IPS DF 6.9 (cell line): ENCODE results near the gene TCF7L2.

Experiments used
- DNase-seq: peaks from one replicate; pipeline ENCODE4 v3.0.0-alpha.2; 2013; ENCODE audit warnings: low read depth, low spot score
- H3K27ac ChIP-seq: one replicate; pipeline ENCODE4 v1.5.1; 2013; ENCODE audit warnings: low read length, control low read depth
- H3K27me3 ChIP-seq: 2 replicates; pipeline ENCODE4 v1.6.1; 2013; ENCODE audit warnings: mild to moderate bottlenecking, low read length; ENCODE audit not compliant: control insufficient read depth, insufficient read depth
- H3K36me3 ChIP-seq: 2 replicates; pipeline ENCODE4 v1.6.1; 2013; ENCODE audit warnings: low read length; ENCODE audit not compliant: control insufficient read depth, insufficient read depth
- H3K4me1 ChIP-seq: 2 replicates; pipeline ENCODE4 v1.6.1; 2013; ENCODE audit warnings: low read length; ENCODE audit not compliant: control insufficient read depth, insufficient read depth
- H3K4me3 ChIP-seq: 2 replicates; pipeline ENCODE4 v1.5.1; 2013; ENCODE audit warnings: mild to moderate bottlenecking, low read length
- H3K9me3 ChIP-seq: 2 replicates; pipeline ENCODE4 v1.6.1; 2013; ENCODE audit warnings: low read length, inconsistent platforms; ENCODE audit not compliant: control insufficient read depth, insufficient read depth
- WGBS: extraction: QIAGEN DNeasy Blood & Tissue Kit; methylation state at CpG from one replicate; pipeline ENCODE4 v1.1.7; 2013; ENCODE audit warnings: mixed read lengths, missing lambda C conversion rate; ENCODE audit not compliant: insufficient read length, insufficient coverage; 5-methylcytosine and 5-hydroxymethylcytosine counted together

The TCF7L2 gene

DNA sequence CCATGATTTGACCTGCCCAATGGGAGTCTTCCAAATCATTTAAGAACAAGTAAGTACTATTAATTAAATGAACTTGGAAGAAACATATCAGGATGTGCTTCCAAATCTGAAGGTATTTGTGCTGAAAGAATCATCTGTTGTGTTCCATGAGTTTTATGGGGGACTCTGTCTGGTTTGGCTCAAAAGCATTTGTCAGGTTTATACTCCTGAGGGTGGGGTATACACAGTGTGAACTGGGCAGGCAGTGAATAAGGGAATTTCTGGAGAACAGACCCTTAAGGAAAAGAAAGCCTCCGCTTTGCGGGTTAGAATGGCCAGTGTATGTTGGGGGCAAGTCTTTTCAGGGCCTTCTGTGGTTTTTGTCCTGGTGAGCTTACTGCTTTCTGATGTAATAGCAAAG, 29.9 kb downstream of the TCF7L2 start:
- H3K27ac ChIP-seq = no peak overlapping the region
- H3K4me1 ChIP-seq = peaks cover 5% of the 10 kb centered on the region; the same call in 1 of the 2 replicates
- H3K4me3 ChIP-seq = no peak overlapping the region
- no peak for DNase-seq
- no peaks in the 10 kb centered on the region; the same call in 1 of the 2 replicates for H3K36me3 ChIP-seq
- no peaks in the 10 kb centered on the region for H3K9me3 ChIP-seq
- no peaks in the 10 kb centered on the region for H3K27me3 ChIP-seq
- WGBS = no CpG with 5 or more reads among the region's 2 CpGs

DNA sequence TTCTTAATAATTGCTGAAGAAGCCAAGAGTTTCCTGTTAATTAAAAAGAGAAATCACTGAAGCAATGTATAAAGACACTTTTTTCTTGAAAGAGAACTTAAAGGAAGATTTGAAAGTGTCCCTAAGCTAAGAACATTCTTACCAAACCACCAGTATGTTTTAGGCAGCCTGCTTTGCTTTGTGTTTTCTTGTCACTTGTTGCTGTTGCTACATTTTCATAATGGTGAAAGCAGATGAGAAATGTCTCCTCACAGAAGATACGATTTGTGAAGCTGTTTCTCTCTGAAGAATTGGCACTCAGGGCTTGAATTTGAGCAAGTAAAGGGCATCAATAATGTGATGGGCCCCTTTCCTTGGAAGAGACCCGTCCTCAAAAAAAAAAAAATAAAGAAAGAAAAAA, 30.9 kb downstream of the TCF7L2 start:
- Histone ChIP-seq H3K4me1 (peaks cover 5% of the 10 kb centered on the region; the same call in 1 of the 2 replicates), H3K27ac (no peak overlapping the region), H3K4me3 (no peak overlapping the region), H3K27me3 (no peaks in the 10 kb centered on the region), H3K36me3 (no peaks in the 10 kb centered on the region; the same call in 1 of the 2 replicates), H3K9me3 (no peaks in the 10 kb centered on the region)
- no peak for DNase-seq
- WGBS = no CpG with 5 or more reads among the region's 2 CpGs

DNA sequence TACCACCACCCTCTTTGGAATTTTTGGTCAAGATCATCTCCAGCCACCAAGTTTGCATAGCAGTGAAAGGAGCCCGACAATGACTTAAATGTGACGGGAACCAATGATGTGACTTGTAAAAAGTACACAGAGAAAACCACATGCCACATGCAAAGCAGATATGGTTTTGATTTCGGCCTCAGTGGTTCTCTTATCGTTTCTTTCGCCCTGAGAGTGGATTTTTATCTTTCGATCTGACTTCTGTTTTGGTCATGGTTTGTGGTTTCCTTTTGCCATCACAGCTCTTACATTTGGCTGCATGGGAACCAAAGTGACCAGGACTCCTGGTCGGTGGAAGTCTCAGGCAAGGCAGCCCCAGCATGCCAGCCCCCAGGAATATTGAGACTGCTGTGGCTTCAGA, 31.5 kb downstream of the TCF7L2 start:
- Histone ChIP-seq H3K27ac (no peak overlapping the region), H3K27me3 (no peaks in the 10 kb centered on the region), H3K36me3 (no peaks in the 10 kb centered on the region; the same call in 1 of the 2 replicates), H3K4me1 (peaks cover 6% of the 10 kb centered on the region; the same call in 1 of the 2 replicates), H3K4me3 (no peak overlapping the region), H3K9me3 (no peaks in the 10 kb centered on the region)
- no CpG with 5 or more reads among the region's 7 CpGs for WGBS
- DNase-seq = no peak

DNA sequence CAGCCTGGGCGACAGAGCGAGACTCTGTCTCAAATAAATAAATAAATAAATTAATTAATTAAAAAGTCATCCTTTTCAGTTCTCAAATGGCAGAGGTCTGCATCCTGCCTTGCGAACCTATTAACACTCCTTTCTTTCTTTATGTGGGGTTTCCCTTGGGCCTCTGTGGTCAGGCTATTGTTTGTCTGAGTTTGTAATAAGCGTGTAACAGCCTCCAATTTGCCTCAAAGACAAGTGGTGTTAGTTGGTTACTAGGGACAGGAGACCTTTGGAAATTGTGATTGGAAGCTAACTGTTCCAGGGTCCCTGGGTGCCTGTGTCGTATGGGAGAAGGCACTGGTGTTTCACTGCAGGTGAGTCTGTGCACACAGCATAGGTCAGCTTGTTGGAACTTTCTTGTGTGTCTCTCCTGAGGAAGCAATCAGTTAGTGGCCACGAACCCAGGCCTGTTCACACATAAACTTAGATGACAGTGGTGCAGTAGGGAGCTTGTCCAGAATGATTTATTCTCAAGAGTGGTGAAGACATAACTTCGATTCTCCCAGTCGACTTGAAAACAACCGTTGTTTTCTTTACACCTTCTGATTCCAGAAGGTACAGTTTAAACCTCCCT, 33.5 kb downstream of the TCF7L2 start:
- Histone ChIP-seq H3K9me3 (no peaks in the 10 kb centered on the region), H3K36me3 (no peaks in the 10 kb centered on the region; the same call in 1 of the 2 replicates), H3K27ac (no peak overlapping the region), H3K27me3 (no peaks in the 10 kb centered on the region), H3K4me1 (peaks cover 6% of the 10 kb centered on the region; the same call in 1 of the 2 replicates), H3K4me3 (no peak overlapping the region)
- WGBS = no CpG with 5 or more reads among the region's 9 CpGs
- no peak for DNase-seq

DNA sequence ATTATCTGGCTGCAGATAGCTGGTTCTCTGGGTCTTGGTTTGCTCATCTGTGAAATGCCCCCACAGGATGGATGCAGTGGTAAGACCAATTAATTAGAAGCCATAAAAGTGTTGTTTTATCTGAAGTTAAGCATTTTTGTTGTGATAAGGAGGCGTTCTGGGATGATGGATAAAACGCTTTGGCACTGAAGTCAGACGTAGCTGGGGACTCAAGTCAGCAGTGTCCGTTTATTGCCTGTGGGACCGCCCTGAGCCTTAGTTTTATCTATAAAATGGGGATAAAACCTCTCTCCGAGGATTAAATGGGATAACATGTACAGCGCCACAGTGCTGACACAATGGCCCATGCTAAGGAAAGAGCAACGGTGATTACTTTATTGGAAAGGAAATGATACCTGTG, 34.7 kb downstream of the TCF7L2 start:
- Histone ChIP-seq H3K27me3 (no peaks in the 10 kb centered on the region), H3K4me3 (no peak overlapping the region), H3K36me3 (no peaks in the 10 kb centered on the region; the same call in 1 of the 2 replicates), H3K27ac (no peak overlapping the region), H3K4me1 (peaks cover 4% of the 10 kb centered on the region; the same call in 1 of the 2 replicates), H3K9me3 (no peaks in the 10 kb centered on the region)
- no CpG with 5 or more reads among the region's 8 CpGs for WGBS
- DNase-seq = no peak

DNA sequence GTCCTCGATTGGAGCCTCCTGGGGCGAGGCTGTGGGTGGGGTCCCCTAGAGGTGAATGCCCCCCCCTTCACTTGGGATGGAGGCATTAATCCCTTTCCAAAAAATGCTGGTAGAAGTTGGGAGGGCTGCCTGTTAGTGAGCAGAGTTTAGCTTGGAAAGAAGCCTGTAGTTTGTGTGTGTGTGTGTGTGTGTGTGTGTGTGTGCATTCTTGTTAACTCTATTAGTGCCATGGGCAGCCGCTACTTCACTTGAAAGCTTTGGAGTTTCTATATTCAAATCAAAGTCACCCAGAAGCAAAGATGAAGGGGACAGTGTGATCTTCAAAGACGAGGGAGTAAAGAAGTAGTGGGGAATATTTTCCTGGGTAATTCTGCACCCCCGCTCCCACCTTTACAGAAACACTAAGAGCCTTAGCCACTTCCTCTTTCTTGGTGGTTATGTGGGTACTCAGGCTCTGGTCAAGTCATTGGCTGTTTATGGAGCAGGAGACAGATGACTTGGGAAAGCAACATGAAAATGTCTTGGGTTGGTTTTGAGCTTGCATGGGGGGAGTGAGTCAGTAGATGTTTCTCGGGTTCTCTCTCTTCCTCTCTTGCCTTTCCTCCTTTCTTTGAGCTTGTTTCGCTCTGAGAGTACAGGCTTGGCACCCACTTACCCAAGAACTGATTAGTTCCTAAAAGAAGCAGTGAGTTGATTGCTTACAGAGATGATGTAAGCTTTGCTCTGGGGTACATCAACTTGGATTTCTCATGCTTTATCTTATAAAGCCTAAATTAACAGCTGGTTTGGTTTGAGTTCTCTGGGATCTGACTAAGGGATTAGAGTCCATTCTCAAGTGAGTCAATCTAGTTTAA, 35.9 kb downstream of the TCF7L2 start:
- Histone ChIP-seq H3K4me3 (no peak overlapping the region), H3K27me3 (no peaks in the 10 kb centered on the region), H3K9me3 (no peaks in the 10 kb centered on the region), H3K4me1 (peaks cover 5% of the 10 kb centered on the region; the same call in 1 of the 2 replicates), H3K27ac (no peak overlapping the region), H3K36me3 (no peaks in the 10 kb centered on the region; the same call in 1 of the 2 replicates)
- no CpG with 5 or more reads among the region's 7 CpGs for WGBS
- DNase-seq = no peak

DNA sequence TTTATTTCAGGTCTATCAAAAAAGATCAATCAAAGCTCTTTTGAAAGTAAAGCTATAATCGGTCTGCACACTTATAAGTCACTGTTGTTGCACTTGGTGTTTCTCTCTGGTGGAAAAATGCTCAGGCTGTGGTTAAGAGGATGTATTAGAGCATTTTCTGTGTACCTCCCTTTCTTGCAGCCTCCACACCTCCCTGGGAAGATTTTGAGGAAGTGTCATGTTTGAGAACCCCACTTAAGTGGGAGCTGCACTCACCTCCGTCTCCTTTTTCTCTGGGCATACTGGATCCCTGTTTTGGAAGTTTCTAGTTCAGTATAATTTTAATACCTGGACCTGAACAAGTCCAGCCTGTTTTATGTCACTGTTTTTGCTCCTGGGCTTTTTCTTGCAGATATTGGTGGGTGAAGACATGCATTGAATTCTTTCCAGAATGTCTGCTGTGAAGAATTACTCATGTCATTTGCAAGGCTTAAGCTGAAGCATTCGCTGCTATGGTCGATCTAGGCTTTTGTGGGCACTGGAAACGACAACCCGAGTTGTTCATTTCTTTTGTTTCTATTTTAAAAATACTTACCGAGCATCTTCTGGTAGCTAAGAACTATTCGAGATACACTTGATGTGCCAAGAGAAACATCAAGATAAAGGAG, 36.6 kb downstream of the TCF7L2 start:
- peaks cover 5% of the 10 kb centered on the region; the same call in 1 of the 2 replicates for H3K4me1 ChIP-seq

DNA sequence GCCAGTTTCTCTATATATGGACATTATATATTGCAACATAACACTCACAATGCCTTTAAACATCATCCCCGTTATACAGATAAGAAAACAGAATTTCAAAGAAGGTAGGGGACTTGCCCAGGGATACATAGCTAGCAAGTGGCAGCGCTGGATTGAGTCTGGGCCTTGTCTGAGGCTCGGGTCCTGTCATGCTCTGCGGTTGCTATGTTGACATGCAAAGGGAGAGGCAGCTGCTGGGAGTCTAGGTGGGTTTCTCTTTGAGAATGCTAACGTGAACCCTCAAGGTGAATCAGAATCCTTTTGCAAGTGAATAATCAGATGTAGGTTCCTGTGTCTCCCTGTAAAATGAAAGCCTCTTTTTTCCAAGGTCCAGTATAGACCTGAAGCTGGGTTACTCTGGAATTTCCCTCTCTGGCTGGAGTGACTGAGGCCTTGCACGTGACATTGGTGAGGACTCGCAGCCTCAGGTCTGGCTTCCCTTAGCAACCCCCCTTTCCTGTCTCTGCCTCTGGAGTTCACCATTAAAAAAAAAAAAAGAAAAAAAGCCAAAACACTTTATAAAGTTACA, 38.9 kb downstream of the TCF7L2 start:
- peaks cover 6% of the 10 kb centered on the region for H3K4me1 ChIP-seq
- H3K27me3 ChIP-seq = no peaks in the 10 kb centered on the region
- no CpG with 5 or more reads among the region's 7 CpGs for WGBS
- DNase-seq = peak; percentile 18
- no peak overlapping the region for H3K27ac ChIP-seq
- no peaks in the 10 kb centered on the region for H3K9me3 ChIP-seq
- H3K36me3 ChIP-seq = no peaks in the 10 kb centered on the region; the same call in 1 of the 2 replicates
- no peak overlapping the region for H3K4me3 ChIP-seq

More for the DNA sequence above, 36.6 kb downstream of the TCF7L2 start:
- H3K9me3 ChIP-seq = no peaks in the 10 kb centered on the region
- H3K27ac ChIP-seq = no peak overlapping the region
- no CpG with 5 or more reads among the region's 8 CpGs for WGBS
- no peak overlapping the region for H3K4me3 ChIP-seq
- DNase-seq = no peak
- H3K36me3 ChIP-seq = no peaks in the 10 kb centered on the region
- no peaks in the 10 kb centered on the region for H3K27me3 ChIP-seq

DNA sequence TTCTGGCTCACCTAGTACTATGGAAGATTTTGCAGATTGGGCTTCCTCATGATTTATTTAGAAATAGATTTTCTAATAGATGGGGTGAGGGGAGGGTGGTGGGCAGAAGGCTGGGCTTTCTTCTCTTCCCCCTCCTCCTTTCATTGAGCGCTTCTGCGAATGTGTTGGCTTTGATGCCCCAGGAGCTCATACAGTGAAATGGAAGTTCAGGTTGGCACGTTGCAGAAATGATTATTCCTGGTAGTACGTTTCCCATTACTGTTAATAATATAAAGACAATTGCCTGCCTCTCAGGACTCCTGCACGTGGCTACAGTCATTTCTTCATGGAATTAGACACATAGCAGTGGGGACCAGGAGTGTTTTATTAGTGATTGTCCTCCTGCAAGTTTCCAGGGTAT, 39.8 kb downstream of the TCF7L2 start:
- H3K27me3 ChIP-seq = no peaks in the 10 kb centered on the region
- H3K9me3 ChIP-seq = no peaks in the 10 kb centered on the region
- peaks cover 6% of the 10 kb centered on the region for H3K4me1 ChIP-seq
- no peak for DNase-seq
- WGBS = no CpG with 5 or more reads among the region's 5 CpGs
- no peaks in the 10 kb centered on the region; the same call in 1 of the 2 replicates for H3K36me3 ChIP-seq
- no peak overlapping the region for H3K27ac ChIP-seq
- H3K4me3 ChIP-seq = no peak overlapping the region

DNA sequence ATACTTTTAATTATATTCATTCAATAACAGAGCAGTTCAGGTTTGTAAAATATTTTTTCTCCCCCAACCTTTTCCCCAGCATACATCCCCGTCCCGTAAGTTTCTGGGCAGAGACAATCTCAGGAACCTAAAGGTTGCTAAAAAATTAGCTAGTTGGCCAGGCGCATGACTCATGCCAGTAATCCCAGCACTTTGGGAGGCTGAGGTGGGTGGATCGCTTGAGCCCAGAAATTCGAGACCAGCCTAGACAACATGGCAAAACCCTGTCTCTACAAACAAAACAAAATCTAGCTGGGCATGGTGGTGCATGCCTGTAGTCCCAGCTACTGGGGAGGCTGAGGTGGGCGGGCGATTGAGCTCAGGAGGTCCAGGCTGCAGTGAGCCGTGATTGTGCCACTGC, 40.2 kb downstream of the TCF7L2 start:
- WGBS = no CpG with 5 or more reads among the region's 8 CpGs
- Histone ChIP-seq H3K4me1 (peaks cover 6% of the 10 kb centered on the region), H3K27me3 (no peaks in the 10 kb centered on the region)

More for the DNA sequence above, 40.2 kb downstream of the TCF7L2 start:
- Histone ChIP-seq H3K36me3 (no peaks in the 10 kb centered on the region; the same call in 1 of the 2 replicates), H3K27ac (no peak overlapping the region), H3K9me3 (no peaks in the 10 kb centered on the region), H3K4me3 (no peak overlapping the region)
- DNase-seq = no peak
